Osteocyte (in vitro differentiated cells): ENCODE measurements around the gene CEP135. TPM values are rescaled to one million over a fixed set of nuclear protein-coding genes. Genes with fewer than 3 reads are reported as not detected.

Experiments
- DNase-seq: peaks from one replicate; pipeline ENCODE4 v3.0.0; 2021; ENCODE audit warnings: mixed read lengths; ENCODE audit not compliant: unreplicated experiment; ENCODE audit errors: extremely low spot score
- H3K27ac Mint-ChIP-seq: one replicate; pipeline ENCODE4 v1.8.0; 2021; ENCODE audit warnings: mild to moderate bottlenecking, mixed read lengths; ENCODE audit not compliant: unreplicated experiment
- H3K27me3 Mint-ChIP-seq: one replicate; pipeline ENCODE4 v1.8.0; 2021; ENCODE audit warnings: mixed read lengths; ENCODE audit not compliant: unreplicated experiment
- H3K36me3 Mint-ChIP-seq: one replicate; pipeline ENCODE4 v1.8.0; 2021; ENCODE audit warnings: mixed read lengths; ENCODE audit not compliant: unreplicated experiment
- H3K4me1 Mint-ChIP-seq: one replicate; pipeline ENCODE4 v1.8.0; 2021; ENCODE audit warnings: mixed read lengths; ENCODE audit not compliant: unreplicated experiment
- H3K4me3 Mint-ChIP-seq: one replicate; pipeline ENCODE4 v1.8.0; 2021; ENCODE audit warnings: mild to moderate bottlenecking, moderate library complexity, mixed read lengths; ENCODE audit not compliant: unreplicated experiment
- H3K9me3 Mint-ChIP-seq: one replicate; pipeline ENCODE4 v1.8.0; 2021; ENCODE audit warnings: mixed read lengths; ENCODE audit not compliant: unreplicated experiment
- CTCF ChIP-seq: fragments of 200-600 bp; sonication (generic); IDR thresholded peaks from 2 replicates; pipeline ENCODE4 v1.5.0; 2021; ENCODE audit warnings: antibody characterized with exemption, mild to moderate bottlenecking, moderate library complexity
- total RNA-seq: library from RNA; stranded (reverse); gene quantifications from 2 replicates; pipeline ENCODE4 v1.2.1, GENCODE V29; 2021

The CEP135 gene
- total RNA-seq, 1 donor from 2014 or later = 11.8 TPM

GRCh38 chr4:56048702-56049431 is 100.1 kb downstream of the CEP135 start:
- DNase-seq = peak; percentile 90
- H3K27ac Mint-ChIP-seq = peak overlapping the region; percentile 0

GRCh38 chr4:56050625-56051024 is 101.9 kb downstream of the CEP135 start:
- Mint-ChIP-seq H3K36me3 (no peaks in the 10 kb centered on the region), H3K27me3 (peaks cover 13% of the 10 kb centered on the region), H3K4me3 (peak overlapping the region; percentile 93), H3K27ac (no peak overlapping the region), H3K4me1 (peaks cover 17% of the 10 kb centered on the region), H3K9me3 (no peaks in the 10 kb centered on the region)
- TF ChIP-seq CTCF = no peak
- no peak for DNase-seq

More at GRCh38 chr4:56048702-56049431, 100.1 kb downstream of the CEP135 start:
- no peaks in the 10 kb centered on the region for H3K36me3 Mint-ChIP-seq
- peaks cover 17% of the 10 kb centered on the region for H3K4me1 Mint-ChIP-seq
- peak overlapping the region; percentile 77 for H3K4me3 Mint-ChIP-seq
- H3K27me3 Mint-ChIP-seq = peaks cover 20% of the 10 kb centered on the region
- peak; percentile 58 for TF ChIP-seq CTCF
- no peaks in the 10 kb centered on the region for H3K9me3 Mint-ChIP-seq

GRCh38 chr4:56051029-56051709 is 102.4 kb downstream of the CEP135 start:
- Mint-ChIP-seq H3K27me3 (peaks cover 9% of the 10 kb centered on the region), H3K9me3 (no peaks in the 10 kb centered on the region), H3K4me3 (no peak overlapping the region), H3K36me3 (no peaks in the 10 kb centered on the region), H3K4me1 (peaks cover 21% of the 10 kb centered on the region), H3K27ac (no peak overlapping the region)
- no peak for TF ChIP-seq CTCF
- no peak for DNase-seq

GRCh38 chr4:56051710-56052075 is 102.9 kb downstream of the CEP135 start:
- DNase-seq = no peak
- H3K27me3 Mint-ChIP-seq = peaks cover 9% of the 10 kb centered on the region
- no peaks in the 10 kb centered on the region for H3K36me3 Mint-ChIP-seq
- H3K4me1 Mint-ChIP-seq = peaks cover 21% of the 10 kb centered on the region
- no peak overlapping the region for H3K4me3 Mint-ChIP-seq
- TF ChIP-seq CTCF = no peak
- H3K27ac Mint-ChIP-seq = no peak overlapping the region
- H3K9me3 Mint-ChIP-seq = no peaks in the 10 kb centered on the region

GRCh38 chr4:56052481-56052880 is 103.7 kb downstream of the CEP135 start:
- TF ChIP-seq CTCF = no peak
- Mint-ChIP-seq H3K27ac (no peak overlapping the region), H3K9me3 (no peaks in the 10 kb centered on the region), H3K4me3 (no peak overlapping the region), H3K4me1 (peaks cover 24% of the 10 kb centered on the region), H3K36me3 (no peaks in the 10 kb centered on the region), H3K27me3 (peaks cover 5% of the 10 kb centered on the region)
- no peak for DNase-seq
